HG02623 (cell line): Measurements from ENCODE around the gene TMEM150A.
A peak's percentile ranks its signal among the peaks of the same experiment; 100 is the strongest.
"Not testable (repeated sequence)": the region's sequence is repeated elsewhere in the genome, so short reads cannot be mapped to it uniquely, and the experiment has no call there.

Experiments
- ATAC-seq: cut with Tn5 transposase; IDR thresholded peaks from one replicate; pipeline ENCODE4 v1.9.1; 2021; ENCODE audit warnings: moderate library complexity; ENCODE audit not compliant: unreplicated experiment

TMEM150A gene

DNA sequence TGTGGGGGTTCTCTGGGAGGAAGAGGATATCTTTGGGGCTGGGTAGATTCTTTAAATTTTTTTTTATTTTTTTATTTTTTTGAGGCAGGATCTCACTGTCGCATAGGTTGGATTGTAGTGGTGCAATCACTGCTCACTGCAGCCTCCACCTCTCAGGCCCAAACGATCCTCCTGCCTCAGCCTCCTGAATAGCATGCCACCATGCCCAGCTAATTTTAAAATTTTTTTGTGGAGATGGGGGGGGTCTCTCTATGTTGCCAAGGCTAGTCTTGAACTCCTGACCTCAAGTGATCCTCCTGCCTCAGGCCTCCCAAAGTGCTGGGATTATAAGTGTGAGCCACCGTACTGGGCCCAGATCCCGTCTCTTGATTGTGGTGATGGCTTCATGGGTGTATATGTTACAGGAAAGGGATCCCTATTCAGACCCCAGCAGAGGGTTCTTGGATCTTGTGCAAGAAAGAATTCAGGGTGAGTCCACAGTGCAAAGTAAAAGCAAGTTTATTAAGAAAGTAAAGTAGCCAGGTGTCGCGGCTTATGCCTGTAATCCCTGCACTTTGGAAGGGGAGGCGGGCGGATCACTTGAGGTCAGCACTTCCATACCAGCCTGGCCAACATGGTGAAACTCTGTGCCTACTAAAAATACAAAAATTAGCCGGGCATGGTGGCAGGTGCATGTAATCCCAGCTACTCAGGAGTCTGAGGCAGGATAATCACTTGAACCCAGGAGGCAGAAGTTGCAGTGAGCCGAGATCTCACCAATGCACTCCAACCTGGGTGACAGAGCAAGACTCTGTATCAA lies 11.4 kb upstream of the TMEM150A start:
- no peak for ATAC-seq

DNA sequence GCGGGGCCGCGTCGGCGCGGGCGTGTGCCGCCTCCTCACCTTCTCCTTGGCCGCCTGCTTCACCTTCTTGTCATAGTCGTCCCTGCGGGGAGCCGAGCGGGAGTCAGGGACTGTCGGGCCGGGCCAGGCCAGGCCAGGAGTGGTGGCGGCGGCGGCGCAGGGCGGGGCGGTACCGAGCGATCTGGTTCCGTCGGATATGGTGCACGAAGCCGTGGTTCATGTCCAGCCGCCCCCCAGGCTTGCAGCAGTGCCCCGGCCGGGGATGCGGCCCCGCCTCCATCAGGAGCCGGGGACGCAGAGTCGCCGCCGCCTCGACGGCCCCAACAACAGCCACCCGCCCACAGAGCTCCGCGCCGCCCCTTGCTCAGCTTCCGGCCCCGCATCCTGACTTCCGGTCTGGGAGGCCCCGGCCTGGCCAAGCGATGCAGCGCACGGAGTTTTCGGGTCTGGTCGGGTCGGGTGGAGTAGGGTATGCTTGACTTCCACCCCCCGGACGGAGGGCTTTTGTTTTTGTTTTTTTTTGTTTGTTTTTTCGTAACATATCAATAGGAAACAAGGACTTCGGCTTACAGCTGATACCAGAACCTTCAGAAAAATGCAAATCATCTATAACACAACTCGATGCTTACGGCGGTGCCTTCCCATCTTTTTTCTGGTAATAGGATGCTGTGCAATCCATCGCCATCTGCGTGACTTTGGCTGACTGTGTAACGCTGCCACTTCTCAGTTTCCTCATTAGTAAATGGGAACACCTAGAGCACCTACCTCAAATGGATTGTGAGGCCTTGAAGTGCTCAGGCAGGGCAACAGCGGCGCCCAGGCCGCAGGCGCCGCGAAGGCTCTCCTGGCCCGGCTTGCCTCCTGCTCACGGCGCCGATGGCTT lies 9.4 kb upstream of the TMEM150A start, which contains the start of gene C2orf68:
TSS of gene C2orf68 (minus strand) at position 362 of the 883 bp plus-strand sequence. CDS start at position 280, 82 bp downstream.
- peak; percentile 68 for ATAC-seq

DNA sequence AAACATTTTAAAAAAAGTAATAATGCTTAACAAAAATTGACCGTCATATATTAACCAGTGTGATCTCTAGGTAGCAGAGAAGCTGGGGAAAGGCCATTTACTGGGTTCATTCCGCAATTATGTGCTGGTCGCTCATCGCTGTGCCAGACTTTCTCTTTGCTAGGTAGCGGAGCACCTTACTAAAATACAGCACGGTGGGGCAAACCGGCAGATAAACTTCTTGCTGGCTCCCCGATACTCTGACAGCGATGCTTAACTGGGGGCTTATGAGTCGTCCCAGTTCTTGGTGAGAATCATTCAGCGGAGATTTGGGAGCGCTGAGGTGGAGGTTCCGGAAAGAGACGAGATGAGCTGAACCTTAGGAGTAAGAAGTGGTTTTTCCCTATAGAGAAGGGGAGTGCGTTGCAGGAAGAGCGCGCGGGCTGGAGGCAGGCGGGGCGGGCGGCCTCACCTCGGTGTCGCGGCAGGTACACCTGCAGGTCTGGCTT lies 8.8 kb upstream of the TMEM150A start:
- no peak for ATAC-seq

DNA sequence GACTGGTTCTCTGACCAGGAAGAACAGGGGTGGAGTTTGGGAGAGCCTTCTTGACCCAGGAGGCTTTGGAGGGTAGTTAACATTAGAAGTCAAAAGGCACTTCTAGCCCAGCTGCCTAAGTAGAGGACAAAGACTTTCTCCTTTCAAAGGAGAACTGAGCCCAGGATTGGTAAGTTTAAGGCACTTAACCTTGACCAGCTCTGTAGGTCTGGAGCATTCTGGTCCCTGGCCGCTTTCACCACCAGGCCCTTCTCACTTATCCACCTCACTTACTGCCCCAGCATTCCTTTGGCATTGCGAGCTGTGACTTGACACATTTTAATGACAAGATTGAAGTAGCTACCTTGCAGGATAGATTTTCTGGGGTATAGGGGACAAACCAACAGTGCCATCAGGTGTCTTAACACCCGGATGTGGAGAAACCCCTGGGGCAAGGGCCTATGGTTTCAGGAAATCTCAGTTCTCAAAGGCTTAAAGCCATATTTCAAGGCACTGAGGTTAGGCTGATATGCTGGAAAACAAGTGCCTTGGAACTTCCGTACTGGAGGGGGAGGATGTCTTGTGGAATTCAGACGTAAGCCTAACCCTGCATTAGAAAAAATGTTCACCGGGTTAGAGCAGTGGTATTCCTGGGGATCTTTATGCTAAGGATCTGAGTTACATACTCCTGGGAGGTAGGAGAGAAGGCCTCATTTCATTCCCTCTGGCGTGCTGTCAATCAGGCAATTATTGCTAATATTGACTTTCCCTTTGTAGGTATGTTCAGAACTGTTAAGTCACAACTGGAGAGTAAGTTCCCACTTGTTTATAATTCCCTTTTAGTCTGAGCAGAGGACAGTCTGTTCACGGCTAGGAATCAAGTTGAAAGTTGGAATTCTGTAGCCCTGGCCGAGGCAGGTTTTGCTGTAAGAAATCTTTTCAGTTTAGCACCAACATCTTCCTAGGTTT lies 5.0 kb upstream of the TMEM150A start:
- ATAC-seq, result no peak

DNA sequence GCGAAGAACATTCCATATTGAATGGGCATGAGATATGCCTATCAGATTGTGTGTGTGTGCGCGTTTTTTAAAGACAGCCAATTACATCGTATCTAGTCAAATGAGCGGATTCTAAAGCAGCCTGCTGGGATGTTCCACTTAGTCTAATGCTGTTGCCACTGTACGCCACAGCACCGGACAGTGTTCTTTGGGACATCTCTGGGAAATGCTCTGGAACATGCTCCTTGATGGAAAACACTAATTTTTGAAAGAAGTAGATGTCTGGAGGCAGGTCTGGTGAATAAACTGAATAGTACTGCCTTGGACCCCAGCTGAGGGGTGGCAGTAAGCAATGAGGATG lies 3.6 kb upstream of the TMEM150A start:
- ATAC-seq, result no peak

DNA sequence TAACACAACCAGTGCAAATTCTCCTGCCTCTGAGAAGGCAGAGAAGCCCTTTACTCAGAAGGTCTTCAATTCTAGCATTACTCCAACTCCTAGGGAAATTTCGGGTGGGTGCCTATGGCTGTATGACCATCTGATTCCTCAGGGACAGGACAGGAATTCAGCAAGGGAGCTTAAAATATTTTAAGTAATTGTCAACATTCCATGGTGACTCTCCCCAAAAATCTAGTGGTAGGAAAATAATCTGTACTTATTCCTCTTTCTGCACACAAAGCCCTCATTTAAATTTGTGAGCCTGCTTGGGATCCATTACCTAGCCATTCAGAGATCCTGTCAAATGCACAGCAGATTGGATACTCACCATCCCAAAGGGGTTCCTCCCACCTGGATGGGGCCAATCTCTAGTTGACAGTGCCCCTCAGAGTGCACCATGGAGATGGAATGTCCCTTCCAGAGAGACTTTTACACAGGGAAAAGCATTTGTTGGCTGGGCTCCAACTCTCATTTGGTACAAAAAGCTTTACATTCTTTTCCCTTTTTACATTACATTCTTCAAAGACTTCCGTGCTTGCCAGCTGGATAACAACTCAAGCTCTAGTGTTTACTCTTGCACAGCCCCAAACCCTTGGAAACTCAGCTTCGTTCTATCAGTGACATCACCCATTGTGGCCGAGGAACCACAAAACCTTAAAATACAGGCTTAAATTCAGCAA lies 3.1 kb upstream of the TMEM150A start:
- ATAC-seq, result no peak

DNA sequence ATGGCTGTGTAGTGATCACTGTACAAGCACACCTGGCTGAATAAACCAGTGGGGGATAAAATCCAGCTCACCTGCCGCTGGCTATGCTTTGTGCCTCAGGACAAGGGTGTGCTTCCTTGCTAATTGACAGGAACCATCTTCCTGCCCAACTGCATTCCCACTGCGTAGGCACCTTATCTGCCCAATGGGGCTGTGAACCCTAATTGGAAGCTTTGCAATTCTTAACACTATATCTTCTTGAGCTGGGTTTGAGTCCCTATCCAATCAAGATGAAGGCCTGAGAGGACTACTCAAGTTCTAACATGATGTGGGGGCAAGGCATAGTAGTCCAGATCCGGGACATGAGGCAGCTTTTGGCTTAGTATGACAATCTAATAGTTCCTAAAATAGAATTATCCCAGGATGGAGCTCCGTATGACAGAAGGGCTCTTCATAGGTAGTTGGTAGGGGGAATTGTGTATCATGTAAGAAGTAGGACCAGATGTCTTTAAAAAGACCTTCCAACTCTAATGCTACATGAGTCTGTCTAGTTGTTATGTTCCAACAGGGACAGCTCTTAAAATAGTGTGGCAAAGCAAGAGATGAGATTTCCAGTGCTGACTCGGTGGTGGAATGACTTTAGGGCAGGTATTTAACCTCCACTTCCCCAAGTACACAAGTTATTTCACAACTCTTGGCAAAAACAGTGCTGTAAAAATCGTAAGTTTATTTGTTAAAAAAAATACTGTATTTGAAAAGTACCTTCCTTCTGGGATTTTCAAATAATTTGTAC lies 2.3 kb upstream of the TMEM150A start:
- ATAC-seq, result no peak

DNA sequence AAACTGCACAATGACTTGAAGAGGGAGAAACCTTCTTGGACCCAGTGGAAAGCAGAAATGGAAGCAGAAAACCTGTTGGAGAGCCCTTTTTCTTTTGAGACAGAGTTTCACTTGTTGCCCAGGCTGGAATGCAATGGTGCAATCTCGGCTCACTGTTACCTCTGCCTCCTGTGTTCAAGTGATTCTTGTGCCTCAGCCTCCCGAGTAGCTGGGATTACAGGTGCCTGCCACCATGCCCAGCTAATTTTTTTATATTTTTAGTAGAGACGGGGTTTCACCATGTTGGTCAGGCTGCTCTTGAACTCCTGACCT lies 1.6 kb upstream of the TMEM150A start:
- ATAC-seq, result not testable (repeated sequence)

DNA sequence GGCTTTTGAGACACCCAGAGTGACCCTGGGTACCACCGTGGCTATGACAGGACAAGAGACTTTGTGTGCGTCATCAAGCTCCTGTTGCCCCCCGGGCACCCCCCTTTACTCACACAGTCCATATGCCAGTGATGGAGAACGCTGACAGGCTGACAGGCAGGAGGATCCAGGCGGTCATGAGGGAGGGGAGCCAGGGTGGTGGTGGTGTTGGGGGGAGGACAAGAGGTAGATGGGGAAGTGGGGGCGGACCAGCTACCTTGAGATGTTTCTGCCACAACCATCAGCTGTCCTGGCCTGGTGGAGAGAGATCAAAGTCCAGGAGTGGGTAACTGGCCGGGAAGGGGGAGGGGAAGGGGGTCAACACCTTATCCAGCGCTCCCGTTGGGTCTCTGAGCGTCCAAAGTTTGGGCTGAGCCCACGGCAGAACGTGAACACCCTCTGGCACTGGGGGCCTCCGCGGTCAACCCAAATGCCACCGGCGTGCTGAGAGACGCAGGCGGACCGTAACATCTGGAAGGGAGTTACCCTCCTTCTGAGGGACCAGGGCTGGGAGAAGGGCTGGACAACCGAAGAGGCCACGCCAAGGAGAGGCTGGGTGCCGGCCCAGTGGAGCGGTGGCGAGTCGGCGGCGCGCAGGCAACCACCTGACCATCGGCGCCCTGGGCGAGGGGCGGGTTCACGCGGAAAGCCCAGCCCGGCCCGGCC lies 575 bp downstream of the TMEM150A start:
- peak; percentile 24 for ATAC-seq

DNA sequence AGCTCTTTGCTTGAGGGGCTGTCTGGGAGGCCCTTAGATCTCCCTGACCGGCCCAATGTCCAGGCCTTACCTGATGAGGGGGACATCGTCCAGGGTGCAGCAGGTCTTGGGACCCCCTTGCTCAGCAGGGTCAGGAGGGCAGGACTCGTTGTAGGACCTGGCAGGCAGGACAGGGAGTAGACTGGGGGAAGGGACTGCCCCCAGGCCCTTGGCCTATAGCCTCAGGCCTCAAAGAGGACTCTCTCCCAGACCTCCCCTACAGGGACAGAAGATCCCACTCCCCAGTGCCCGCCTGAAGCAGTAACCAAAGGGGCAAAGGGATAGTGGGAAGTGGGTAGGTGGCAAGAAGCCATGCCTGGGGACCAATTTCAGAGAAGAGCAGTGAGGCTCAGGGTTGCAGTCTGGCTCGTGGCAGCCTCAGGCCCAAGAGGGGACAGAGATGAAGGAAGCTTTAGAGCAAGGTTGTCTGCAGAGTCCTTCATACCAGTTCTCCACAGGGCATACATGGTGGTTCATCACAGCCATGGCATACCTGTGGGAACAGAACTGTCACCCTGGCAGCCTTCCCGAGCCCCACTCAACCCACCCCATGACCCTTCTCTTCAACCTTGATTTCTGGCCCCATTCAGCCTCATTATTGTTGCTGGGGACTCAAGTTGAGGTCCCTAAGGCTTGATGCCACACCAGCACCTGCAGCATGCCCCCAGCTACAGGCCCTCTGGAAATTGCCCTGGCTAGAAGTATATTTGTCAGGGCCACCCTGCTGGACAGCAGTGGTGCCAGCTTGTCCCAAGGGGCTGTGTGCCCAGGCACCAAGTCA lies 1.3 kb downstream of the TMEM150A start:
- no peak for ATAC-seq

DNA sequence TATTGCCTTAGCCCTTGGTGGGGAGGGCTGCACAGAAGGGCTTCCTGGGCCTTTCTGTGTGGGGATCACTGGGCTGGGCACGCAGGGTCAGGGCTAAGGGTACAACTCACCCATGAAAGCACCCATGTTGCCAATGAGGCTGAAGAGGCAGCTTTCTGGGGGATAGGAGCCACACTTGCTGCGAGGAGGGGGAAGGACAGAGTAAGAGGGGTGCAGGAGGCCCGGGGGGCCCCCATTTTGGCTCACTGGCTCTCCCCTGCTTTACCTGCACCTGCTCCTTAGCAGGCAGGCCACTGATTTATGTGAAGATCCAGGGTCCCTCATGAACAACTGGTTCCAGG lies 2.3 kb downstream of the TMEM150A start:
- no peak for ATAC-seq

DNA sequence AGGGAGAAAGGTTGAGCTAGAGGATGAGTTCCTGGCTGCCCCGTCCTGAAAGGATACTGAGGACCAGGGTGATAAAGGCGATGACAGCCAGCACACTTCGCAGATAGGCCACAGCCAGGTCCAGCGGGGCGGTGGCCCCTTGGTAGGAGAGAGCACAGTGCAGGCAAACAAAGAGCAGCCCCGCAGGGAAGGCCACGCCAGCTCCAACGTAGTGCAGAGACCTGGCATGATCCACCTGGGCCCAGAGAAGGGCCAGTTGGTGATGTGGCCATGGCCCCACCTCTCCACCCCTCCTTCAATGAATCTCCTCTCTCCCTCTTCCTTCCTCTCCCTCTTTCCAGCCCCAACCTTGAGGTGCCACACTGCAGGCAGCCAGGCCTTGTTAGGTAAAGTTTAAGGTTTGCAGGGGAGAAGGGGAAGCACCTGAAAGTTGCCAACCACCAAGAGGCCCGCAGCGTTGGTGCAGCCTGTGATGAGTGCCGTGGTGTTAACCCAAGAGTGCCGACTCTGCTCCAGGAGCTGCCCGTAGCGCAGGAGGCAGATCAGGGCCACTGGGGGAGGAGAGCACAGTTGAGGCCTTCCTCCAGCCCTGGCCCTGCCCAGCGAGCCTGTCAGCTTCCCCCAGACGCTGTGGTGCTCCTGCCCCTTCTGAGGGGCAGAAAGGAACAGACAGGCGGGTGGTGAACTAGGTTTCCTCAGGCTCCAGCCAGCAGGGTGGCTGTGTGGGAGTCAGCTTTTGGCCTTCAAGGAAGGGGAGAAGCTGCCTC lies 2.8 kb downstream of the TMEM150A start:
- ATAC-seq, result no peak

DNA sequence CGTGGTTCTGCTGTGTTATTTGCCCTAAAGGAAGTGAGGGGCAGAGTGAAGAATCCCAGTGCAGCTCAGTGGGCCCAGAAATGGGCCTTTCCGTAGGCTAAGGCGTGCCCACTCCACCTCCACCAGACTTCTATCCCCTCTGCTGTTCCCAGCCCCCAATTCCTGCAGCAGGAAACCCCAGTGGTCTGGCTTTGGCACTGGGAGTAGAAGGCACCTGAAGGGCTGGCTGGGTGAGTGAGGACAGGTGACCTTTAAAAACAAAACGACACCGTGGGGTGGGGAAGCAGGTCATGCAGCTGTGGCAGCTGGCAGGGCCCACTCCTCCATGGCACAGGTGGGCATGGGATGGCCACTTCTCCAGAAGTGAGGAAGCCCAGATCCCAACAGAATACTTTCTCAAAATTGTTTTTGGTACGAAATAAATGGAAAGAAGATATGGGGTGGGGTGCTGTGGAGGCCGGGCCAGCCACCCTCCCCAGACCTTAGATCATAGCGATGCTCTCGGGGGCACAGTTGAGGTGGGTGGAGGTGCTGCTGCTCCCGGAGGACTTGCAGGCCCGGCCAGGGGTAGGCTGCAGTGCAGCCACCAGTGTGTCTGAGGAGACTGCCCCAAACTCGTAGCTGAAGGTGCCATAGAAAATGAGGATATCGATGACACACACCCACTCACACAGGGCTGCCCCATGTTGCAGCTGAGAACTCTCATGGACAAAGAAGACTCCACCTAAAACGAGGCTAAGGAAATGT lies 3.7 kb downstream of the TMEM150A start:
- ATAC-seq, result no peak

DNA sequence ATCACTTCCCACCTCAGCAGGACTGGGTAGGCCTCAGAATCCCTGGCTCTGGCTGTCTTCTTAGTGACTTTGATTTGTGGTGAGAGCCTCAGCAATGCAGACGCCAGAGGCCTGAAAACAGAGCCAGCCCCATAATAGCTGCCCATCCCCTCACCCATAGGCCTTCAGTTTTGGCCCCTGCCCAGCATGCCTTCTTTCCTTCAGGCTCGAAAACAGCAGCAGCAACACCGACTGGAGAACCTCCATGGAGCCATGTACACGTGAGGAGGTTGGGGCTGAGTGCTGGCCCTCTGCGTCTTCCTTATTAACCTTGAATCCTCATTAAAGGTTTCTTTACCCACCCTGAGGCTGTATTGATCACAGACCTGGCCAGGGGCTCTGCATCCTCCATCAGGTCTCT lies 5.3 kb downstream of the TMEM150A start:
- ATAC-seq, result no peak

DNA sequence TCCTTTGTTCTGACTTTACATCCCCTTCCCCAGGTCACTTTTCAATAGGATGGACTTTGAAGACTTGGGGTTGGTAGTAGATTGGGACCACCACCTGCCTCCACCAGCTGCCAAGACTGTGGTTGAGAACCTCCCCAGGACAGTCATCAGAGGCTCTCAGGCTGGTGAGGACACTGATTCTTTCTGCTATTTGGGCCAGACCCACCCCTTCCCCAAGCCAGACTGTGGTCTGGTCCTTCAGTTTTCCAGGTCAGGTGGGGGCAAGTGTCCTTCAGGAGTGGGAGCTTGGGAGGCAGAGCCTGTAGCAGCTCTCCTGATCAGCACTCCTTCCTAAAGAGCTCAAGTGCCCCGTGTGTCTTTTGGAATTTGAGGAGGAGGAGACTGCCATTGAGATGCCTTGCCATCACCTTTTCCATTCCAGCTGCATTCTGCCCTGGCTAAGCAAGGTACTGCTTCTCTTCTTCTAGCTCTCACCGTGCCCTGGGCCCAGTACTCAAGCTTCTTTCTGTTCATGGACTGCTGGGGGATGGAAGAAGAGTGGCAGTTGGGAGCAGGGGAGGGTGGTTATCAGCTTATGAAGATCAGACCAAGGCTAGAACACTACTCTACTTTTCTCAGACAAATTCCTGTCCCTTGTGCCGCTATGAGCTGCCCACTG lies 5.9 kb downstream of the TMEM150A start:
- ATAC-seq, result no peak

DNA sequence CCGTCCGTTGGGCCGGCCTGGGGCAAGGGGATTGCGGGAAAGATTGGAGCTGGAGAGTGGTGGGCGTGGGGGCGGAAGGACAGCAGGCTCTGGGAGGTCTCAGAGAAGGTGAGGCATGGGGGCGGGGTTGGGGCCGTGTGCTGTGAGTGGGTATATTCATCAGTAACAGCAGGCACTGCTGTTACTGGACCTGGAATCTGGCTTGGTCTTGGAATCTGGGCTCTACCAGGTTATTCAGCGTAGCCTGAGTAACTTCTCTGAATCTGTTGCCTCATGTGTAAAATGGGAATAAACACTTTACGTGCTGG lies 6.5 kb downstream of the TMEM150A start:
- ATAC-seq, result no peak
